ENCODE measurements around the gene TAS1R1. TPM values are rescaled to one million over a fixed set of nuclear protein-coding genes. Genes with fewer than 3 reads are reported as not detected.
A peak's percentile ranks its signal among the peaks of the same experiment; 100 is the strongest.

TAS1R1 gene
- total RNA-seq, 1 donor from 2014 or later: not detected

DNA sequence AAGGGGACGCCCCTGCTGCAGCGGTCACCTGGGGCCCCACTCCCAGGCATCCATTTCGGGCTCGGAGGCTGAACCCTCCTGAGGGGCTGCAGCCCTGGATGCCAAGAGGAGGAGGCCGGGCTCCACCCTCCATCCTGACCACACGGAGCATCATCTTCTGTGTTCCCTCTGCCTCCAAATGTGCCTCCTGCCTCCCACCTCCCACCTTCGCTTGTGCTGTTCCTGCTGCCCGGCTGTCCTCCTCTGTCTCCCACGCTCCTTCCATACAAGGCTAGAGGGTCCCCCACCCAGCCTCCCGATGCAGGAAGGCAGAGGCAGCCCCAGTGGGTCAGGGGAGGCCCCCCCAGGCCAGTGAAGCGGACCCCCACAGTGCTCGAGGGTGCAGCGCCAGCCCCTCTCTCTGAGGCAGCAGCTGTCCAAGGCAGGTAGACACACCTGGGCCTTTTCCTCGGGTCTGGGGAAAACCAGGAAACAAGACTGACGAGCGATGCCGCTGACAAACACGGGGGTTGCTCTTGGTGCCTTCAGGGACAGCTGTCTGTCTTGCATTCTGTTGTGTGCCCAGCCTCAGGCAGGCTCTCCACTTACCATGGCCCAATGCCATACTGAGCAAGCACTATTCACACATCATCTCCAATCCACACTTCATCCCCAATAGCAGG, 46.8 kb upstream of the TAS1R1 start:
- TF ChIP-seq, protein P1, sequence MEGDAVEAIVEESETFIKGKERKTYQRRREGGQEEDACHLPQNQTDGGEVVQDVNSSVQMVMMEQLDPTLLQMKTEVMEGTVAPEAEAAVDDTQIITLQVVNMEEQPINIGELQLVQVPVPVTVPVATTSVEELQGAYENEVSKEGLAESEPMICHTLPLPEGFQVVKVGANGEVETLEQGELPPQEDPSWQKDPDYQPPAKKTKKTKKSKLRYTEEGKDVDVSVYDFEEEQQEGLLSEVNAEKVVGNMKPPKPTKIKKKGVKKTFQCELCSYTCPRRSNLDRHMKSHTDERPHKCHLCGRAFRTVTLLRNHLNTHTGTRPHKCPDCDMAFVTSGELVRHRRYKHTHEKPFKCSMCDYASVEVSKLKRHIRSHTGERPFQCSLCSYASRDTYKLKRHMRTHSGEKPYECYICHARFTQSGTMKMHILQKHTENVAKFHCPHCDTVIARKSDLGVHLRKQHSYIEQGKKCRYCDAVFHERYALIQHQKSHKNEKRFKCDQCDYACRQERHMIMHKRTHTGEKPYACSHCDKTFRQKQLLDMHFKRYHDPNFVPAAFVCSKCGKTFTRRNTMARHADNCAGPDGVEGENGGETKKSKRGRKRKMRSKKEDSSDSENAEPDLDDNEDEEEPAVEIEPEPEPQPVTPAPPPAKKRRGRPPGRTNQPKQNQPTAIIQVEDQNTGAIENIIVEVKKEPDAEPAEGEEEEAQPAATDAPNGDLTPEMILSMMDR (IDR thresholded peaks at IDR 0.05; ENCODE audit: borderline replicate concordance): no peak
- H3K4me1 ChIP-seq: peaks cover 19% of the 10 kb centered on the region
- no peaks in the 10 kb centered on the region for H3K27me3 ChIP-seq (ENCODE audit: low read depth)
- intact Hi-C loops (cut with micrococcal nuclease): no loop called here
- H3K36me3 ChIP-seq: no peaks in the 10 kb centered on the region
- no peak overlapping the region for H3K27ac ChIP-seq (replicated peaks)
- DNase-seq: no peak
- no peaks in the 10 kb centered on the region for H3K9me3 ChIP-seq (replicated peaks)
- H3K4me3 ChIP-seq: no peak overlapping the region

DNA sequence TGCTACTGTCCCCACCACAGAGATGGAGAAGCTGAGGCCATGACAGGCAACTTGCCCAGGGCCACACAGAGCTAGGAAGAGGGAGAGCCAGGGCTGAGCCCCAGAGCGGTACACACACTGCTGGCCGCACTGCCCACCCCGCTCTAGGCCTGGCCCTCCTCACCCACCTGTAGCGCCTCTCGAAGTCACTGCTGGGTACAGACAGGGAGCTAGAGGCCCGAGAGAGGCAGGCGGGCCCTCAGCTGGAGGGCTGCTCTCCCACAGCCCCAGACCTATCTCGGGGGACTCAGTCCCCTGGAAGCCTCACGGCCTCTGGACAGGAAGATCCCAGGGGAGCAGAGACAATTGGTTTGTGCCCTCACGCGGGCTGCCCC, 46.3 kb upstream of the TAS1R1 start:
- no peaks in the 10 kb centered on the region for H3K36me3 ChIP-seq
- intact Hi-C loops (cut with micrococcal nuclease): no loop called here
- DNase-seq: no peak
- H3K9me3 ChIP-seq (replicated peaks): no peaks in the 10 kb centered on the region
- H3K4me3 ChIP-seq: no peak overlapping the region
- H3K27me3 ChIP-seq (ENCODE audit: low read depth): no peaks in the 10 kb centered on the region
- peak overlapping the region; percentile 18 for H3K27ac ChIP-seq (replicated peaks)
- TF ChIP-seq, protein P1 (IDR thresholded peaks at IDR 0.05; ENCODE audit: borderline replicate concordance): no peak
- H3K4me1 ChIP-seq: peaks cover 24% of the 10 kb centered on the region

DNA sequence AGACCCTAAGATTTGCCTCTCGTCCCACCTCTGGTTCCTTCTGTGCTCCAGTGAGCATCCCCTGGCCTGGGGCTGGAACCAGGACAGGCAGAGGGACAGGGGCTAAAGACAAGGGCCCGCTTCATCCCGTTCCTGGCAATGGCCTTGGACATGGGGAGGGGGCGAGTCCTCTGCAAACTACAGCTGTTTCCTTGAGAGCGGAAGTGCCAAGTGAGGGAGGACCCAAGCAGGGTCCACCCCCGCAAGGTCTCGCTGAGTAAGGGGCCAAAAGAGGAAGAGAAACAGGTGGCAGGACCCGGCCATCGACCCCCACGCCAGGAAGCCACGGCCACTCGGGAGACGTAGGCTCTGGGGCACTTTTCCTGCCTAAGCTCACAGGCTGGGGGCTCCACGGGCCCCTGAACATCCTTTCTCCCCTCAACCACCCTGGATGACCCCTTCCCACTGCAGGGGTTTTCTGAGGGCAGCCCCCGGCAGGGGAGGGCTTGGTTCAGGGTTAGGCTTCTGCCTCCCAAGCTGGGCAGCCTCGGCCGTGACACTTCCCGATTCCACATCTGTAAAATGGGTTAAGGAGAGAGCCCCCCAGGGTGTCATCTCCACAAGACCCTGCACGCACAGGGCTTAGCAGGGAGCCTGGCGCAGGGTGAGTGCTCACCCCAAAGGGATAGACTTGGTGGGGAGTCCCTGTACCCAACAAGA, 45.7 kb upstream of the TAS1R1 start:
- Histone ChIP-seq H3K9me3 (replicated peaks) (no peaks in the 10 kb centered on the region), H3K36me3 (no peaks in the 10 kb centered on the region), H3K4me3 (no peak overlapping the region), H3K27me3 (ENCODE audit: low read depth) (no peaks in the 10 kb centered on the region), H3K27ac (replicated peaks) (peak overlapping the region; percentile 33), H3K4me1 (peaks cover 25% of the 10 kb centered on the region)
- no peak for DNase-seq
- TF ChIP-seq, protein P1 (IDR thresholded peaks at IDR 0.05; ENCODE audit: borderline replicate concordance): no peak
- intact Hi-C loops (cut with micrococcal nuclease): no loop called here

DNA sequence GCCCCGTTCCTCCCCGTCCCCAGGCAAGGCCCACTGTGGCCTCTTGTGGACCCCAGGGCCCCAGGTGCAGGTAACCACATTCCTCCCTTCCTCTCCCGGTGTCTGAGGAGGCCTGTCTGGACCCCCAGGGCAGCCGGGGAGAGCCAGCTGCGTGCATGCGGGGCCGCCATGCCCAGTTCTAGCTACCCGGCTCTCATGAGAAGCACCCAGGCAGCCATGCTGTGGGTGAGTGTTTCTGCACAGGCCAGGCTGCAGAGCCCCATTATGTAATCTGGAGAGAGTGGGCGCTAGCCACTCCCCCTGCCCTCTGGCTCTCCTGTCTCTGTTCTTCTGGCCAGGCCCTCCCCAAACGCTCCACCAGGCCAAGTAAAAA, 45.2 kb upstream of the TAS1R1 start:
- peak overlapping the region; percentile 33 for H3K27ac ChIP-seq (replicated peaks)
- no peaks in the 10 kb centered on the region for H3K9me3 ChIP-seq (replicated peaks)
- peaks cover 25% of the 10 kb centered on the region for H3K4me1 ChIP-seq
- no peak overlapping the region for H3K4me3 ChIP-seq
- no peaks in the 10 kb centered on the region for H3K36me3 ChIP-seq
- no peak for DNase-seq
- intact Hi-C loops (cut with micrococcal nuclease): no loop called here
- no peaks in the 10 kb centered on the region for H3K27me3 ChIP-seq (ENCODE audit: low read depth)
- TF ChIP-seq, protein P1 (IDR thresholded peaks at IDR 0.05; ENCODE audit: borderline replicate concordance): no peak

DNA sequence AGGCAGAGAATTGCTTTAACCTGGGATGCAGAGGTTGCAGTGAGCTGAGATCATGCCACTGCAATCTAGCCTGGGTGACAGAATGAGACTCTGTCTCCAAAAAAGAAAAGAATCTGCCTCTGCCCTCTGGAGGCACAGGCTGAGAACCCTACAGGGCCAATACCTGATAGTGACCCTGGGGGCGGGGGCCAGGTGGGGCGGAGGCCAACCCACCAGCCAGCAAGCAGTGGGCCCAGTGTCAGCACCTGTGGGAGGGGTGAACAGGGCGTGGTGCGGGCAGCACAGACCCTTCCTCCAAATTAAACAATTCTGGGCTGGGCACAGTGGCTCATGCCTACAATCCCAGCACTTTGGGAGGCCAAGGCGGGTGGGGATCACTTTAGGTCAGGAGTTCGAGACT, 44.6 kb upstream of the TAS1R1 start:
- H3K27me3 ChIP-seq (ENCODE audit: low read depth): no peaks in the 10 kb centered on the region
- no peaks in the 10 kb centered on the region for H3K36me3 ChIP-seq
- TF ChIP-seq, protein P1 (IDR thresholded peaks at IDR 0.05; ENCODE audit: borderline replicate concordance): no peak
- no peaks in the 10 kb centered on the region for H3K9me3 ChIP-seq (replicated peaks)
- peak overlapping the region; percentile 33 for H3K27ac ChIP-seq (replicated peaks)
- DNase-seq: no peak
- intact Hi-C loops (cut with micrococcal nuclease): no loop called here
- peaks cover 28% of the 10 kb centered on the region for H3K4me1 ChIP-seq
- no peak overlapping the region for H3K4me3 ChIP-seq
